Left ventricle myocardium inferior (tissue), 1 donor: ENCODE results near the gene AVEN. TPM values are rescaled to one million over a fixed set of nuclear protein-coding genes. Genes with fewer than 3 reads are reported as not detected.

ENCODE experiments used
- DNase-seq: peaks from one replicate; pipeline ENCODE4 v3.0.0-alpha.2; 2020
- H3K27ac ChIP-seq: fragments of 200-600 bp; replicated peaks from 2 replicates; pipeline ENCODE4 v1.8.0; 2021
- H3K27me3 ChIP-seq: fragments of 200-600 bp; 2 replicates; pipeline ENCODE4 v1.8.0; 2021; ENCODE audit warnings: low read depth
- H3K36me3 ChIP-seq: fragments of 200-600 bp; 2 replicates; pipeline ENCODE4 v1.8.0; 2021
- H3K4me1 ChIP-seq: fragments of 200-600 bp; 2 replicates; pipeline ENCODE4 v1.8.0; 2021
- H3K4me3 ChIP-seq: fragments of 200-600 bp; 2 replicates; pipeline ENCODE4 v1.8.0; 2021; ENCODE audit warnings: mild to moderate bottlenecking, moderate library complexity
- H3K9me3 ChIP-seq: fragments of 200-600 bp; replicated peaks from 2 replicates; pipeline ENCODE4 v1.8.0; 2021
- CTCF ChIP-seq: fragments of 200-600 bp; IDR thresholded peaks from 2 replicates; pipeline ENCODE4 v1.8.0; 2021; ENCODE audit warnings: antibody characterized with exemption, mild to moderate bottlenecking, borderline replicate concordance
- intact Hi-C: fragments of 100-400 bp; cut with micrococcal nuclease; formaldehyde crosslinking; loops from one replicate; pipeline ENCODE4 v1.11.0; 2022
- total RNA-seq: library from RNA; stranded (reverse); fragmentation: NEBNext Ultra II Directional; extraction: Animal tissue kit (Norgen Biotek cat#: 25700); gene quantifications from one replicate; pipeline ENCODE4 v1.2.1, GENCODE V29; 2021
- donor health status: DM: no; HTN: yes; CAD: no; lungs with severe emphysema.

The AVEN gene
- total RNA-seq, 1 donor from 2014 or later: 25.3 TPM

- no peak for TF ChIP-seq CTCF
- intact Hi-C loops: no loop called here
- H3K36me3 ChIP-seq: peaks cover 37% of the 10 kb centered on the region
- no peak overlapping the region for H3K4me3 ChIP-seq
- no peak overlapping the region for H3K27ac ChIP-seq
- DNase-seq: no peak
- no peaks in the 10 kb centered on the region for H3K4me1 ChIP-seq
- no peaks in the 10 kb centered on the region for H3K27me3 ChIP-seq
- no peaks in the 10 kb centered on the region for H3K9me3 ChIP-seq
Observed at GRCh38 chr15:33860754-33861153, 178.2 kb downstream of the AVEN start.

- TF ChIP-seq CTCF: no peak
- DNase-seq: no peak
- intact Hi-C loops: no loop called here
- no peaks in the 10 kb centered on the region for H3K4me1 ChIP-seq
- H3K36me3 ChIP-seq: peaks cover 33% of the 10 kb centered on the region
- no peaks in the 10 kb centered on the region for H3K27me3 ChIP-seq
- H3K27ac ChIP-seq: no peak overlapping the region
- no peaks in the 10 kb centered on the region for H3K9me3 ChIP-seq
- H3K4me3 ChIP-seq: no peak overlapping the region
Observed at GRCh38 chr15:33859992-33860545, 178.9 kb downstream of the AVEN start.

GRCh38 chr15:33858836-33859235 is 180.2 kb downstream of the AVEN start:
- intact Hi-C loops: no loop called here
- no peak overlapping the region for H3K4me3 ChIP-seq
- no peaks in the 10 kb centered on the region for H3K4me1 ChIP-seq
- no peak for TF ChIP-seq CTCF
- no peak overlapping the region for H3K27ac ChIP-seq
- H3K27me3 ChIP-seq: no peaks in the 10 kb centered on the region
- H3K36me3 ChIP-seq: peaks cover 22% of the 10 kb centered on the region
- no peak for DNase-seq
- no peaks in the 10 kb centered on the region for H3K9me3 ChIP-seq

- no peak for TF ChIP-seq CTCF
- Histone ChIP-seq H3K4me3 (no peak overlapping the region), H3K27ac (no peak overlapping the region), H3K27me3 (no peaks in the 10 kb centered on the region), H3K4me1 (no peaks in the 10 kb centered on the region), H3K36me3 (peaks cover 15% of the 10 kb centered on the region), H3K9me3 (no peaks in the 10 kb centered on the region)
- intact Hi-C loops: no loop called here
- no peak for DNase-seq
Observed at GRCh38 chr15:33857726-33858125, 181.3 kb downstream of the AVEN start.

GRCh38 chr15:33852570-33852969 is 186.4 kb downstream of the AVEN start:
- H3K4me3 ChIP-seq: no peak overlapping the region
- no peak overlapping the region for H3K27ac ChIP-seq
- no peaks in the 10 kb centered on the region for H3K36me3 ChIP-seq
- H3K9me3 ChIP-seq: no peaks in the 10 kb centered on the region
- no peak for DNase-seq
- no peak for TF ChIP-seq CTCF
- H3K27me3 ChIP-seq: no peaks in the 10 kb centered on the region
- intact Hi-C loops: no loop called here
- H3K4me1 ChIP-seq: no peaks in the 10 kb centered on the region
